CD14-positive monocyte (primary cell): ENCODE results near the gene SERINC2. TPM values are rescaled to one million over a fixed set of nuclear protein-coding genes. Genes with fewer than 3 reads are reported as not detected.

Source experiments
- DNase-seq, 3 donors: peaks; one replicate each; pipeline ENCODE4 v3.0.0-alpha.2; 2011 to 2022
- H2AFZ ChIP-seq: 2 replicates; pipeline ENCODE4 v1.6.0; 2012; ENCODE audit warnings: mild to moderate bottlenecking, low read depth, low read length, inconsistent platforms; ENCODE audit not compliant: insufficient read depth, poor library complexity, severe bottlenecking
- H3K27ac ChIP-seq, 2 donors: 1 replicate in 1 of 2; 2 replicates in 1 of 2; pipeline ENCODE4 v1.5.1; 2012 to 2013; ENCODE audit warnings: low read length in 2 of 2, control low read depth in 1 of 2, inconsistent platforms in 1 of 2, low read depth in 1 of 2, mild to moderate bottlenecking in 1 of 2
- H3K27me3 ChIP-seq, 2 donors: one replicate each; pipeline versions ENCODE4 v1.6.0 to v1.6.1; 2011 to 2013; ENCODE audit warnings: low read length in 2 of 2; ENCODE audit not compliant: control insufficient read depth in 2 of 2, insufficient read depth in 2 of 2
- H3K36me3 ChIP-seq, 2 donors: replicated peaks in 1 of 2; 1 replicate in 1 of 2; 2 replicates in 1 of 2; pipeline versions ENCODE4 v1.5.1 to v1.6.1; 2012 to 2013; ENCODE audit warnings: low read length in 2 of 2, control low read depth in 1 of 2, inconsistent platforms in 1 of 2, mild to moderate bottlenecking in 1 of 2; ENCODE audit not compliant: insufficient read depth in 2 of 2, control insufficient read depth in 1 of 2
- H3K4me1 ChIP-seq, 2 donors: 1 replicate in 1 of 2; 2 replicates in 1 of 2; pipeline versions ENCODE4 v1.5.1 to v1.6.1; 2012 to 2013; ENCODE audit warnings: low read length in 2 of 2, control low read depth in 1 of 2, inconsistent platforms in 1 of 2, mild to moderate bottlenecking in 1 of 2, moderate library complexity in 1 of 2; ENCODE audit not compliant: insufficient read depth in 2 of 2, control insufficient read depth in 1 of 2
- H3K4me2 ChIP-seq: replicated peaks from 2 replicates; pipeline ENCODE3; 2012; ENCODE audit warnings: low read length, moderate library complexity, mild to moderate bottlenecking; ENCODE audit not compliant: poor library complexity, severe bottlenecking; ENCODE audit errors: extremely low read depth
- H3K4me3 ChIP-seq, 3 experiments: fragments of 200-600 bp in 1 of 3; sonication (generic) in 1 of 3; replicated peaks in 1 of 3; 1 replicate in 2 of 3; 2 replicates in 1 of 3; pipeline ENCODE4 v1.5.1; 2011 to 2013; ENCODE audit warnings: low read length in 3 of 3, mild to moderate bottlenecking in 3 of 3, control low read depth in 2 of 3, low read depth in 2 of 3, inconsistent platforms in 1 of 3, moderate library complexity in 1 of 3
- H3K79me2 ChIP-seq: 2 replicates; pipeline ENCODE4 v1.6.0; 2012; ENCODE audit warnings: mild to moderate bottlenecking, control low read depth, inconsistent platforms, low read length, moderate library complexity; ENCODE audit not compliant: insufficient read depth
- H3K9ac ChIP-seq: 2 replicates; pipeline ENCODE4 v1.6.0; 2017; ENCODE audit warnings: low read length, mild to moderate bottlenecking; ENCODE audit not compliant: insufficient read depth, poor library complexity, severe bottlenecking
- H3K9me3 ChIP-seq, 2 donors: replicated peaks in 1 of 2; 1 replicate in 1 of 2; 2 replicates in 1 of 2; pipeline versions ENCODE4 v1.5.1 to v1.6.1; 2012 to 2013; ENCODE audit warnings: low read length in 2 of 2, control low read depth in 1 of 2; ENCODE audit not compliant: control insufficient read depth in 1 of 2, insufficient read depth in 1 of 2
- H4K20me1 ChIP-seq: 2 replicates; pipeline ENCODE4 v1.6.0; 2012; ENCODE audit warnings: mild to moderate bottlenecking, low read length, control low read depth, moderate library complexity; ENCODE audit not compliant: insufficient read depth
- H3K27ac Mint-ChIP-seq, 7 donors: one replicate each; pipeline ENCODE4 v1.8.0; 2020; ENCODE audit warnings: mild to moderate bottlenecking in 7 of 7, mixed read lengths in 7 of 7, moderate library complexity in 6 of 7, inconsistent platforms in 2 of 7
- H3K27me3 Mint-ChIP-seq, 3 donors: one replicate each; pipeline ENCODE4 v1.8.0; 2021 to 2022; ENCODE audit warnings: low read depth in 3 of 3, mild to moderate bottlenecking in 3 of 3, mixed read lengths in 3 of 3, moderate library complexity in 3 of 3, inconsistent platforms in 1 of 3
- H3K36me3 Mint-ChIP-seq, 2 donors: one replicate each; pipeline ENCODE4 v1.8.0; 2020; ENCODE audit warnings: mixed read lengths in 2 of 2, inconsistent platforms in 1 of 2, mild to moderate bottlenecking in 1 of 2
- H3K4me1 Mint-ChIP-seq: one replicate; pipeline ENCODE4 v1.8.0; 2020; ENCODE audit warnings: mild to moderate bottlenecking, mixed read lengths
- H3K4me3 Mint-ChIP-seq, 2 donors: one replicate each; pipeline ENCODE4 v1.8.0; 2020; ENCODE audit warnings: mild to moderate bottlenecking in 2 of 2, mixed read lengths in 2 of 2, moderate library complexity in 1 of 2
- H3K9me3 Mint-ChIP-seq, 7 donors: one replicate each; pipeline ENCODE4 v1.8.0; 2020 to 2022; ENCODE audit warnings: mixed read lengths in 7 of 7, mild to moderate bottlenecking in 6 of 7, moderate library complexity in 6 of 7, inconsistent platforms in 2 of 7
- WGBS: methylation state at CpG from one replicate; pipeline ENCODE4 v1.1.5; 2013; ENCODE audit warnings: missing lambda C conversion rate; ENCODE audit not compliant: insufficient coverage; 5-methylcytosine and 5-hydroxymethylcytosine counted together
- intact Hi-C, 2 donors: fragments of 100-400 bp; cut with micrococcal nuclease; formaldehyde crosslinking; loops; one replicate each; pipeline versions ENCODE4 v1.15.0 to v1.15.1; 2023
- polyA plus RNA-seq, 3 donors: library from polyadenylated mRNA; depleted of rRNA in 1 of 3; unstranded in 2 of 3; stranded (reverse) in 1 of 3; fragments of 300-500 nt in 2 of 3; fragments of >200 nt in 1 of 3; fragmentation: Illumina TruSeq in 2 of 3; gene quantifications; 1 replicate in 2 of 3; 2 replicates in 1 of 3; pipeline ENCODE4 v1.2.3, GENCODE V29; 2012 to 2021
- TF ChIP-seq, protein P1 (sequence below): fragments of 200-600 bp; IDR thresholded peaks from one replicate; pipeline ENCODE4 v1.8.0; 2022; ENCODE audit warnings: antibody characterized with exemption, mild to moderate bottlenecking

Gene SERINC2
- polyA plus RNA-seq, 3 donors = 4.1 to 12.6 (median 7.8) TPM

DNA sequence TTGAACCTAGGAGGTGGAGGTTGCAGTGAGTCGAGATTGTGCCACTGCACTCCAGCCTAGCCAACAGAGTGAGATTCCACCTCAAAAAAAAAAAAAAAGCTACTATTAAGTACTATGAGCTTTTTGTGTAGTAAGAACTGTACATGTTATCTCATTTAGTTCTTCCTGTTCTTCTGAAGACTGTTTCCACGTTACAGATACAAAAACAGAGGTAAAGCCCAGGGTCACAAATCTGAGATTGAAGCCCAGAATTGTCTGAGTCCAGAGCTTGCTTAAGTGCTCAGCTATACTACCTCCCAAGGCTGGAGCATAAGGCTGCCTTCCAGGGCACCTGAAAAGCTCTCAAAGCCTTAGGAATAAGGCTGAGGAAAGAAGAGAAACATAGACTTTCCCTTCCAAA is 43.0 kb upstream of the SERINC2 start:
- DNase-seq = no peak
- intact Hi-C loops = no loop called here

DNA sequence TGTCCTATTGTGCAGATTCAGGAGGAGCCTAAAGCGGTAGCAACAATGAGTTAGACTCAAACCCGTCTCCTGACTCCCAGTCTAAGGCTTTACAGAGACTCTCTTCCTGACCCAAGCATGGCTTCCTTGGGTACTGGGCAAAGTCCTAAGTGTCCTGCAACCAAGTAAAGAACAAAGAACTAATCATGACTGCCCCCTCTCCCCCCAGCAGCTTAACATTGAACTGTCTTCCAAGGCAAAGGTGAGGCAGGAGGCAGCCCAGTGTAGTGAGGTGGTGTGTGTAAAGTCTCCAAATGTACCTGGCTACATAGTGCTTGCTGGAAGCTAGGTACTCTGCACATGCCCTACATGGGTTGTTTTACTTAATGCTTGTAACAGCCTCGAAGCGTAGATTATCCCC is 42.4 kb upstream of the SERINC2 start:
- 95% methylated on average over 4 of the region's 4 CpGs for whole genome bisulfite sequencing
- no peak overlapping the region for H3K4me3 Mint-ChIP-seq

More for the DNA sequence above, 43.0 kb upstream of the SERINC2 start:
- Mint-ChIP-seq H3K27me3 (peaks cover 13 to 23% (median 23%) of the 10 kb centered on the region in 3 donors), H3K4me3 (no peak overlapping the region), H3K9me3 (peaks cover 0 to 2% (median 0%) of the 10 kb centered on the region in 7 donors), H3K27ac (no peak overlapping the region), H3K36me3 (peaks cover 24 to 30% of the 10 kb centered on the region in 2 donors), H3K4me1 (peaks cover 21% of the 10 kb centered on the region)
- H3K27me3 ChIP-seq = peaks cover 0 to 13% of the 10 kb centered on the region in 2 donors
- no peak overlapping the region for H2AFZ ChIP-seq
- no peak overlapping the region for H3K4me3 ChIP-seq
- 83% methylated on average over 1 of the region's 2 CpGs for WGBS
- H3K4me1 ChIP-seq = peaks cover 12 to 16% of the 10 kb centered on the region in 2 donors
- H3K9ac ChIP-seq = no peak overlapping the region
- H4K20me1 ChIP-seq = no peaks in the 10 kb centered on the region
- H3K36me3 ChIP-seq = peaks cover 9 to 27% of the 10 kb centered on the region in 2 donors
- no peaks in the 10 kb centered on the region for H3K79me2 ChIP-seq
- H3K9me3 ChIP-seq = no peaks in the 10 kb centered on the region
- no peak overlapping the region for H3K4me2 ChIP-seq
- no peak overlapping the region for H3K27ac ChIP-seq
- TF ChIP-seq, protein P1, sequence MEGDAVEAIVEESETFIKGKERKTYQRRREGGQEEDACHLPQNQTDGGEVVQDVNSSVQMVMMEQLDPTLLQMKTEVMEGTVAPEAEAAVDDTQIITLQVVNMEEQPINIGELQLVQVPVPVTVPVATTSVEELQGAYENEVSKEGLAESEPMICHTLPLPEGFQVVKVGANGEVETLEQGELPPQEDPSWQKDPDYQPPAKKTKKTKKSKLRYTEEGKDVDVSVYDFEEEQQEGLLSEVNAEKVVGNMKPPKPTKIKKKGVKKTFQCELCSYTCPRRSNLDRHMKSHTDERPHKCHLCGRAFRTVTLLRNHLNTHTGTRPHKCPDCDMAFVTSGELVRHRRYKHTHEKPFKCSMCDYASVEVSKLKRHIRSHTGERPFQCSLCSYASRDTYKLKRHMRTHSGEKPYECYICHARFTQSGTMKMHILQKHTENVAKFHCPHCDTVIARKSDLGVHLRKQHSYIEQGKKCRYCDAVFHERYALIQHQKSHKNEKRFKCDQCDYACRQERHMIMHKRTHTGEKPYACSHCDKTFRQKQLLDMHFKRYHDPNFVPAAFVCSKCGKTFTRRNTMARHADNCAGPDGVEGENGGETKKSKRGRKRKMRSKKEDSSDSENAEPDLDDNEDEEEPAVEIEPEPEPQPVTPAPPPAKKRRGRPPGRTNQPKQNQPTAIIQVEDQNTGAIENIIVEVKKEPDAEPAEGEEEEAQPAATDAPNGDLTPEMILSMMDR = no peak

More for the DNA sequence above, 42.4 kb upstream of the SERINC2 start:
- intact Hi-C loops = no loop called here
- Mint-ChIP-seq H3K27me3 (peaks cover 13 to 24% (median 24%) of the 10 kb centered on the region in 3 donors), H3K27ac (no peak overlapping the region), H3K9me3 (peaks cover 0 to 2% (median 0%) of the 10 kb centered on the region in 7 donors), H3K4me1 (peaks cover 21% of the 10 kb centered on the region), H3K36me3 (peaks cover 19 to 26% of the 10 kb centered on the region in 2 donors)
- TF ChIP-seq, protein P1 = no peak
- DNase-seq = no peak
- Histone ChIP-seq H3K4me1 (peaks cover 12 to 16% of the 10 kb centered on the region in 2 donors), H3K36me3 (peaks cover 5 to 22% of the 10 kb centered on the region in 2 donors), H3K4me2 (no peak overlapping the region), H4K20me1 (no peaks in the 10 kb centered on the region), H3K27ac (no peak overlapping the region), H3K4me3 (no peak overlapping the region), H3K9me3 (no peaks in the 10 kb centered on the region), H2AFZ (no peak overlapping the region), H3K79me2 (no peaks in the 10 kb centered on the region), H3K9ac (no peak overlapping the region), H3K27me3 (peaks cover 0 to 13% of the 10 kb centered on the region in 2 donors)
